GM23338 (cell line): ENCODE results near the gene ST6GALNAC3. TPM values are rescaled to one million over a fixed set of nuclear protein-coding genes. Genes with fewer than 3 reads are reported as not detected.

ENCODE experiments used
- ATAC-seq: fragments of 200-7000 bp; cut with Tn5 transposase; 3 replicates; pipeline ENCODE4 v1.9.1; 2020
- DNase-seq: peaks from one replicate; pipeline ENCODE4 v3.0.0-alpha.2; 2015; ENCODE audit warnings: low spot score
- H2AFZ ChIP-seq: fragments of 200-600 bp; sonication (generic); 2 replicates; pipeline ENCODE4 v1.8.0; 2016; ENCODE audit warnings: antibody characterized with exemption, mild to moderate bottlenecking, moderate library complexity
- H3F3A ChIP-seq: fragments of 200-600 bp; sonication (generic); replicated peaks from 2 replicates; pipeline ENCODE4 v1.8.0; 2017; ENCODE audit warnings: antibody characterized with exemption, mixed run types, low read depth
- H3K27ac ChIP-seq: fragments of 200-600 bp; sonication (generic); 2 replicates; pipeline ENCODE4 v1.6.1; 2016; ENCODE audit warnings: low read depth
- H3K27me3 ChIP-seq: fragments of 200-600 bp; sonication (generic); 2 replicates; pipeline ENCODE4 v1.8.0; 2016; ENCODE audit warnings: mild to moderate bottlenecking, mixed run types, moderate library complexity; ENCODE audit not compliant: insufficient read depth
- H3K36me3 ChIP-seq: fragments of 200-600 bp; sonication (generic); 2 replicates; pipeline ENCODE4 v1.8.0; 2016; ENCODE audit warnings: mild to moderate bottlenecking; ENCODE audit not compliant: insufficient read depth
- H3K4me1 ChIP-seq: fragments of 200-600 bp; sonication (generic); 2 replicates; pipeline ENCODE4 v1.8.0; 2016; ENCODE audit warnings: mild to moderate bottlenecking, moderate library complexity; ENCODE audit not compliant: insufficient read depth
- H3K4me2 ChIP-seq: fragments of 200-600 bp; sonication (generic); 2 replicates; pipeline ENCODE4 v1.7.1; 2017; ENCODE audit warnings: mixed run types
- H3K4me3 ChIP-seq: fragments of 200-600 bp; sonication (generic); 2 replicates; pipeline ENCODE4 v1.6.1; 2016; ENCODE audit warnings: mixed run types
- H3K79me2 ChIP-seq: fragments of 200-600 bp; sonication (generic); replicated peaks from 2 replicates; pipeline ENCODE4 v1.8.0; 2017; ENCODE audit warnings: mild to moderate bottlenecking; ENCODE audit not compliant: insufficient read depth
- H3K9me2 ChIP-seq: fragments of 200-600 bp; sonication (generic); 2 replicates; pipeline ENCODE4 v1.8.0; 2017; ENCODE audit not compliant: insufficient read depth
- H4K20me1 ChIP-seq: fragments of 200-600 bp; sonication (generic); replicated peaks from 2 replicates; pipeline ENCODE4 v1.8.0; 2017; ENCODE audit warnings: mild to moderate bottlenecking; ENCODE audit not compliant: insufficient read depth
- H3K27ac Mint-ChIP-seq: 2 replicates; pipeline ENCODE4 v1.8.0; 2020; ENCODE audit warnings: inconsistent platforms, mild to moderate bottlenecking, moderate library complexity, mixed read lengths
- H3K27me3 Mint-ChIP-seq: 3 replicates; pipeline ENCODE4 v1.8.0; 2022; ENCODE audit warnings: low read depth, mild to moderate bottlenecking, moderate library complexity, mixed read lengths, inconsistent platforms; ENCODE audit not compliant: insufficient read depth, poor library complexity
- H3K36me3 Mint-ChIP-seq: 3 replicates; pipeline ENCODE4 v1.8.0; 2021; ENCODE audit warnings: low read depth, mild to moderate bottlenecking, inconsistent platforms, moderate library complexity, mixed read lengths
- H3K4me1 Mint-ChIP-seq: 3 replicates; pipeline ENCODE4 v1.8.0; 2020; ENCODE audit warnings: mild to moderate bottlenecking, inconsistent platforms, mixed read lengths
- H3K4me3 Mint-ChIP-seq: 3 replicates; pipeline ENCODE4 v1.8.0; 2021; ENCODE audit warnings: moderate library complexity, mild to moderate bottlenecking, inconsistent platforms, mixed read lengths
- H3K9me3 Mint-ChIP-seq: 3 replicates; pipeline ENCODE4 v1.8.0; 2020; ENCODE audit warnings: moderate library complexity, mild to moderate bottlenecking, inconsistent platforms, mixed read lengths
- CREB1 ChIP-seq: fragments of 250-450 bp; sonication (Bioruptor Pico); IDR thresholded peaks from 2 replicates; pipeline ENCODE4 v1.5.0; 2020; ENCODE audit warnings: low read depth, mild to moderate bottlenecking, moderate library complexity
- CTCF ChIP-seq, 2 experiments: fragments of 200-600 bp in 1 of 2; sonication (generic) in 1 of 2; conservative IDR thresholded peaks; 2 replicates each; pipeline versions ENCODE4 v1.5.1 to v1.6.1; 2016 to 2017; ENCODE audit warnings: antibody characterized with exemption in 2 of 2, low read depth in 2 of 2, mild to moderate bottlenecking in 2 of 2, moderate library complexity in 1 of 2
- EZH2 ChIP-seq: fragments of 200-600 bp; sonication (generic); IDR thresholded peaks from one replicate; pipeline ENCODE4 v1.8.0; 2017; ENCODE audit warnings: antibody characterized with exemption, mild to moderate bottlenecking, low read depth; ENCODE audit not compliant: unreplicated experiment
- EZH2phosphoT487 ChIP-seq: fragments of 200-600 bp; sonication (generic); IDR thresholded peaks from one replicate; pipeline ENCODE4 v1.8.1; 2018; ENCODE audit warnings: antibody characterized with exemption; ENCODE audit not compliant: unreplicated experiment
- JUNB ChIP-seq: IDR thresholded peaks from one replicate; pipeline ENCODE4 v1.6.1; 2016; ENCODE audit warnings: antibody characterized with exemption; ENCODE audit not compliant: unreplicated experiment
- NANOG ChIP-seq: IDR thresholded peaks from 2 replicates; pipeline ENCODE4 v1.6.1; 2016; ENCODE audit warnings: antibody characterized with exemption, borderline replicate concordance
- POLR2AphosphoS5 ChIP-seq: IDR thresholded peaks from 2 replicates; pipeline ENCODE4 v1.6.1; 2016; ENCODE audit warnings: antibody characterized with exemption, low read depth
- REST ChIP-seq: IDR thresholded peaks from one replicate; pipeline ENCODE4 v1.6.1; 2018; ENCODE audit warnings: antibody characterized with exemption; ENCODE audit not compliant: unreplicated experiment
- STAT1 ChIP-seq: IDR thresholded peaks from one replicate; pipeline ENCODE4 v1.6.1; 2016; ENCODE audit warnings: antibody characterized with exemption; ENCODE audit not compliant: unreplicated experiment
- ZNF114 ChIP-seq: fragments of 250-450 bp; sonication (Bioruptor Pico); IDR thresholded peaks from 2 replicates; pipeline ENCODE4 v1.5.0; 2020; ENCODE audit warnings: mild to moderate bottlenecking, moderate library complexity
- ZNF331 ChIP-seq: fragments of 250-450 bp; sonication (Bioruptor Pico); IDR thresholded peaks from 2 replicates; pipeline ENCODE4 v1.5.0; 2020; ENCODE audit warnings: low read depth, mild to moderate bottlenecking, moderate library complexity
- polyA plus RNA-seq: library from polyadenylated mRNA; unstranded; fragments of >200 nt; fragmentation: Nextera tagmentation; extraction: Ambion mirVana; gene quantifications from 2 replicates; pipeline ENCODE4 v1.2.1, GENCODE V29; 2016
- total RNA-seq: library from RNA; depleted of rRNA; stranded (reverse); fragments of >200 nt; shearing (Covaris generic); gene quantifications from 2 replicates; pipeline ENCODE4 v1.2.3, GENCODE V29; 2014
- TF ChIP-seq, protein P1 (sequence below): IDR thresholded peaks from 2 replicates; pipeline ENCODE4 v1.6.1; 2016; ENCODE audit warnings: antibody characterized with exemption
- TF ChIP-seq, protein P2 (sequence below): fragments of 250-450 bp; sonication (Bioruptor Pico); IDR thresholded peaks from 2 replicates; pipeline ENCODE4 v1.5.0; 2020; ENCODE audit warnings: mild to moderate bottlenecking, moderate library complexity

ST6GALNAC3 gene
- total and polyA plus RNA-seq, 2 experiments from 2014 or later = 4.7 to 11.6 TPM

DNA sequence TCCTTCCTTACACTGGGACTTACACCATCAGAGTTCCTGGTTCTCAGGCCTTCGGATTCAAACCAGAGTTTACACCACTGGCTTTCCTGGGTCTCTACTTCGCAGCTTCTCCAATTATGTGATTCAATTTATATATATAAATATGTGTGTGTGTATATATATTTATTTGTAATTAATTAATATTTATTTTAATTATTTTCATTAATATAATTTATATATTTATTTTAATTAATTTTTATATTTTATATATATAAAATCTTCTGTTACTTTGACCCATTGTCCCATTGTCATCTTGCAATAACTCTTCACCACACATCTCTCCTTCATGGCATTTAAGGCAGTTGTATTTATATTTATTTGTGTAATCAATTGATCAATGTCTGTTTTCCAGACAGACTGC lies 28.4 kb upstream of the ST6GALNAC3 start:
- H3K4me1 Mint-ChIP-seq = peaks cover 41% of the 10 kb centered on the region
- no peak overlapping the region for H3K27ac Mint-ChIP-seq
- H3K4me2 ChIP-seq = no peak overlapping the region
- H3K9me2 ChIP-seq = no peaks in the 10 kb centered on the region
- TF ChIP-seq NANOG (no peak), REST (no peak), JUNB (no peak), ZNF331 (CRISPR knock-in tag) (no peak), EZH2phosphoT487 (no peak), CTCF (conservative IDR thresholded peaks at IDR 0.05; ENCODE audit: low read depth in 2 of 2) (no peak), STAT1 (no peak), ZNF114 (CRISPR knock-in tag) (no peak), POLR2AphosphoS5 (no peak), EZH2 (no peak), CREB1 (CRISPR knock-in tag) (no peak)
- TF ChIP-seq, protein P1, sequence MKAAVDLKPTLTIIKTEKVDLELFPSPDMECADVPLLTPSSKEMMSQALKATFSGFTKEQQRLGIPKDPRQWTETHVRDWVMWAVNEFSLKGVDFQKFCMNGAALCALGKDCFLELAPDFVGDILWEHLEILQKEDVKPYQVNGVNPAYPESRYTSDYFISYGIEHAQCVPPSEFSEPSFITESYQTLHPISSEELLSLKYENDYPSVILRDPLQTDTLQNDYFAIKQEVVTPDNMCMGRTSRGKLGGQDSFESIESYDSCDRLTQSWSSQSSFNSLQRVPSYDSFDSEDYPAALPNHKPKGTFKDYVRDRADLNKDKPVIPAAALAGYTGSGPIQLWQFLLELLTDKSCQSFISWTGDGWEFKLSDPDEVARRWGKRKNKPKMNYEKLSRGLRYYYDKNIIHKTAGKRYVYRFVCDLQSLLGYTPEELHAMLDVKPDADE = no peak
- TF ChIP-seq, protein P2, sequence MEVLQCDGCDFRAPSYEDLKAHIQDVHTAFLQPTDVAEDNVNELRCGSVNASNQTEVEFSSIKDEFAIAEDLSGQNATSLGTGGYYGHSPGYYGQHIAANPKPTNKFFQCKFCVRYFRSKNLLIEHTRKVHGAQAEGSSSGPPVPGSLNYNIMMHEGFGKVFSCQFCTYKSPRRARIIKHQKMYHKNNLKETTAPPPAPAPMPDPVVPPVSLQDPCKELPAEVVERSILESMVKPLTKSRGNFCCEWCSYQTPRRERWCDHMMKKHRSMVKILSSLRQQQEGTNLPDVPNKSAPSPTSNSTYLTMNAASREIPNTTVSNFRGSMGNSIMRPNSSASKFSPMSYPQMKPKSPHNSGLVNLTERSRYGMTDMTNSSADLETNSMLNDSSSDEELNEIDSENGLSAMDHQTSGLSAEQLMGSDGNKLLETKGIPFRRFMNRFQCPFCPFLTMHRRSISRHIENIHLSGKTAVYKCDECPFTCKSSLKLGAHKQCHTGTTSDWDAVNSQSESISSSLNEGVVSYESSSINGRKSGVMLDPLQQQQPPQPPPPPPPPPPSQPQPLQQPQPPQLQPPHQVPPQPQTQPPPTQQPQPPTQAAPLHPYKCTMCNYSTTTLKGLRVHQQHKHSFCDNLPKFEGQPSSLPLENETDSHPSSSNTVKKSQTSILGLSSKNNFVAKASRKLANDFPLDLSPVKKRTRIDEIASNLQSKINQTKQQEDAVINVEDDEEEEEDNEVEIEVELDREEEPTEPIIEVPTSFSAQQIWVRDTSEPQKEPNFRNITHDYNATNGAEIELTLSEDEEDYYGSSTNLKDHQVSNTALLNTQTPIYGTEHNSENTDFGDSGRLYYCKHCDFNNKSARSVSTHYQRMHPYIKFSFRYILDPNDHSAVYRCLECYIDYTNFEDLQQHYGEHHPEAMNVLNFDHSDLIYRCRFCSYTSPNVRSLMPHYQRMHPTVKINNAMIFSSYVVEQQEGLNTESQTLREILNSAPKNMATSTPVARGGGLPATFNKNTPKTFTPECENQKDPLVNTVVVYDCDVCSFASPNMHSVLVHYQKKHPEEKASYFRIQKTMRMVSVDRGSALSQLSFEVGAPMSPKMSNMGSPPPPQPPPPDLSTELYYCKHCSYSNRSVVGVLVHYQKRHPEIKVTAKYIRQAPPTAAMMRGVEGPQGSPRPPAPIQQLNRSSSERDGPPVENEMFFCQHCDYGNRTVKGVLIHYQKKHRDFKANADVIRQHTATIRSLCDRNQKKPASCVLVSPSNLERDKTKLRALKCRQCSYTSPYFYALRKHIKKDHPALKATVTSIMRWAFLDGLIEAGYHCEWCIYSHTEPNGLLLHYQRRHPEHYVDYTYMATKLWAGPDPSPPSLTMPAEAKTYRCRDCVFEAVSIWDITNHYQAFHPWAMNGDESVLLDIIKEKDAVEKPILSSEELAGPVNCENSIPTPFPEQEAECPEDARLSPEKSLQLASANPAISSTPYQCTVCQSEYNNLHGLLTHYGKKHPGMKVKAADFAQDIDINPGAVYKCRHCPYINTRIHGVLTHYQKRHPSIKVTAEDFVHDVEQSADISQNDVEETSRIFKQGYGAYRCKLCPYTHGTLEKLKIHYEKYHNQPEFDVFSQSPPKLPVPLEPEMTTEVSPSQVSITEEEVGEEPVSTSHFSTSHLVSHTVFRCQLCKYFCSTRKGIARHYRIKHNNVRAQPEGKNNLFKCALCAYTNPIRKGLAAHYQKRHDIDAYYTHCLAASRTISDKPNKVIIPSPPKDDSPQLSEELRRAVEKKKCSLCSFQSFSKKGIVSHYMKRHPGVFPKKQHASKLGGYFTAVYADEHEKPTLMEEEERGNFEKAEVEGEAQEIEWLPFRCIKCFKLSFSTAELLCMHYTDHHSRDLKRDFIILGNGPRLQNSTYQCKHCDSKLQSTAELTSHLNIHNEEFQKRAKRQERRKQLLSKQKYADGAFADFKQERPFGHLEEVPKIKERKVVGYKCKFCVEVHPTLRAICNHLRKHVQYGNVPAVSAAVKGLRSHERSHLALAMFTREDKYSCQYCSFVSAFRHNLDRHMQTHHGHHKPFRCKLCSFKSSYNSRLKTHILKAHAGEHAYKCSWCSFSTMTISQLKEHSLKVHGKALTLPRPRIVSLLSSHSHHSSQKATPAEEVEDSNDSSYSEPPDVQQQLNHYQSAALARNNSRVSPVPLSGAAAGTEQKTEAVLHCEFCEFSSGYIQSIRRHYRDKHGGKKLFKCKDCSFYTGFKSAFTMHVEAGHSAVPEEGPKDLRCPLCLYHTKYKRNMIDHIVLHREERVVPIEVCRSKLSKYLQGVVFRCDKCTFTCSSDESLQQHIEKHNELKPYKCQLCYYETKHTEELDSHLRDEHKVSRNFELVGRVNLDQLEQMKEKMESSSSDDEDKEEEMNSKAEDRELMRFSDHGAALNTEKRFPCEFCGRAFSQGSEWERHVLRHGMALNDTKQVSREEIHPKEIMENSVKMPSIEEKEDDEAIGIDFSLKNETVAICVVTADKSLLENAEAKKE (CRISPR knock-in tag) = no peak
- no peaks in the 10 kb centered on the region for H4K20me1 ChIP-seq
- no peaks in the 10 kb centered on the region for H3K27me3 ChIP-seq
- no peak overlapping the region for H2AFZ ChIP-seq
- H3K27ac ChIP-seq = peak overlapping the region; percentile 32; the same call in 1 of the 2 replicates
- ATAC-seq (no peak), DNase-seq (no peak)
- H3K4me1 ChIP-seq = peaks cover 23% of the 10 kb centered on the region
- H3K79me2 ChIP-seq = no peaks in the 10 kb centered on the region
- H3K4me3 ChIP-seq = no peak overlapping the region
- H3K4me3 Mint-ChIP-seq = no peak overlapping the region
- no peaks in the 10 kb centered on the region for H3K36me3 ChIP-seq
- no peaks in the 10 kb centered on the region for H3K9me3 Mint-ChIP-seq
- H3K36me3 Mint-ChIP-seq = no peaks in the 10 kb centered on the region
- no peaks in the 10 kb centered on the region for H3F3A ChIP-seq
- no peaks in the 10 kb centered on the region for H3K27me3 Mint-ChIP-seq
